Large intestine (tissue), 3 donors: ENCODE results near the gene CCND1. TPM values are rescaled to one million over a fixed set of nuclear protein-coding genes. Genes with fewer than 3 reads are reported as not detected.
A peak's percentile ranks its signal among the peaks of the same experiment; 100 is the strongest.
"Not testable (repeated sequence)": the region's sequence is repeated elsewhere in the genome, so short reads cannot be mapped to it uniquely, and the experiment has no call there.

Source experiments
- DNase-seq, 2 donors: peaks; one replicate each; pipeline versions ENCODE4 v3.0.0 to v3.0.0-alpha.2; 2013
- H3K27ac ChIP-seq: one replicate; pipeline ENCODE4 v1.5.1; 2013; ENCODE audit warnings: low read length
- H3K27me3 ChIP-seq: 2 replicates; pipeline ENCODE4 v1.6.1; 2013; ENCODE audit warnings: low read length; ENCODE audit not compliant: control insufficient read depth, insufficient read depth
- H3K36me3 ChIP-seq: 2 replicates; pipeline ENCODE4 v1.6.1; 2013; ENCODE audit warnings: low read length; ENCODE audit not compliant: control insufficient read depth, insufficient read depth
- H3K4me1 ChIP-seq: one replicate; pipeline ENCODE4 v1.6.1; 2013; ENCODE audit warnings: low read length; ENCODE audit not compliant: control insufficient read depth, insufficient read depth
- H3K4me3 ChIP-seq: one replicate; pipeline ENCODE4 v1.5.1; 2013; ENCODE audit warnings: low read length
- H3K9me3 ChIP-seq: one replicate; pipeline ENCODE4 v1.6.1; 2013; ENCODE audit warnings: mild to moderate bottlenecking, low read depth, low read length, moderate library complexity; ENCODE audit not compliant: control insufficient read depth
- WGBS: methylation state at CpG from one replicate; pipeline ENCODE4 v1.1.5; 2013; ENCODE audit warnings: low lambda C conversion rate; ENCODE audit not compliant: insufficient coverage; 5-methylcytosine and 5-hydroxymethylcytosine counted together
- polyA plus RNA-seq: library from polyadenylated mRNA; unstranded; fragments of 120-200 nt; gene quantifications from one replicate; pipeline ENCODE4 v1.2.1, GENCODE V29; 2013

The CCND1 gene
- polyA plus RNA-seq, 1 donor, result 74.0 TPM

- no peaks in the 10 kb centered on the region for H3K27me3 ChIP-seq
- H3K36me3 ChIP-seq, result no peaks in the 10 kb centered on the region
- DNase-seq, result no peak
- WGBS, result no CpG with 5 or more reads among the region's 6 CpGs
- H3K4me1 ChIP-seq, result no peaks in the 10 kb centered on the region
- no peak overlapping the region for H3K4me3 ChIP-seq
- no peaks in the 10 kb centered on the region for H3K9me3 ChIP-seq
- H3K27ac ChIP-seq, result no peak overlapping the region
Observed at GRCh38 chr11:69682221-69682620, 41.3 kb downstream of the CCND1 start.

- Histone ChIP-seq H3K4me1 (no peaks in the 10 kb centered on the region), H3K4me3 (no peak overlapping the region), H3K27ac (no peak overlapping the region), H3K27me3 (no peaks in the 10 kb centered on the region), H3K36me3 (no peaks in the 10 kb centered on the region), H3K9me3 (no peaks in the 10 kb centered on the region)
- WGBS, result no CpG with 5 or more reads among the region's 7 CpGs
- DNase-seq, result no peak
Observed at GRCh38 chr11:69682681-69683326, 41.8 kb downstream of the CCND1 start.

GRCh38 chr11:69683764-69684333, 42.9 kb downstream of the CCND1 start:
- no peaks in the 10 kb centered on the region for H3K4me1 ChIP-seq
- H3K9me3 ChIP-seq, result no peaks in the 10 kb centered on the region
- DNase-seq, result peak in 1 of 2 donors; percentile 27
- no peaks in the 10 kb centered on the region for H3K36me3 ChIP-seq
- no peak overlapping the region for H3K27ac ChIP-seq
- no CpG with 5 or more reads among the region's 9 CpGs for WGBS
- H3K4me3 ChIP-seq, result no peak overlapping the region
- H3K27me3 ChIP-seq, result no peaks in the 10 kb centered on the region

GRCh38 chr11:69684651-69685050, 43.7 kb downstream of the CCND1 start:
- Histone ChIP-seq H3K9me3 (no peaks in the 10 kb centered on the region), H3K4me3 (no peak overlapping the region), H3K36me3 (no peaks in the 10 kb centered on the region), H3K27ac (no peak overlapping the region), H3K4me1 (no peaks in the 10 kb centered on the region), H3K27me3 (no peaks in the 10 kb centered on the region)
- WGBS, result no CpG with 5 or more reads among the region's 11 CpGs
- no peak for DNase-seq

- H3K27ac ChIP-seq, result no peak overlapping the region
- H3K4me1 ChIP-seq, result no peaks in the 10 kb centered on the region
- no peaks in the 10 kb centered on the region for H3K36me3 ChIP-seq
- no peaks in the 10 kb centered on the region for H3K9me3 ChIP-seq
- WGBS, result 0% methylated on average over 1 of the region's 8 CpGs
- no peaks in the 10 kb centered on the region for H3K27me3 ChIP-seq
- H3K4me3 ChIP-seq, result no peak overlapping the region
- DNase-seq, result no peak
Observed at GRCh38 chr11:69685348-69685747, 44.4 kb downstream of the CCND1 start.

GRCh38 chr11:69686452-69686851, 45.5 kb downstream of the CCND1 start:
- Histone ChIP-seq H3K27ac (no peak overlapping the region), H3K4me1 (no peaks in the 10 kb centered on the region), H3K9me3 (no peaks in the 10 kb centered on the region), H3K36me3 (no peaks in the 10 kb centered on the region), H3K27me3 (no peaks in the 10 kb centered on the region), H3K4me3 (no peak overlapping the region)
- DNase-seq, result no peak
- WGBS, result no CpG with 5 or more reads among the region's 13 CpGs

- Histone ChIP-seq H3K9me3 (no peaks in the 10 kb centered on the region), H3K36me3 (no peaks in the 10 kb centered on the region), H3K27ac (no peak overlapping the region), H3K4me1 (no peaks in the 10 kb centered on the region), H3K27me3 (no peaks in the 10 kb centered on the region), H3K4me3 (no peak overlapping the region)
- no CpG with 5 or more reads among the region's 8 CpGs for WGBS
- no peak for DNase-seq
Observed at GRCh38 chr11:69686856-69687255, 45.9 kb downstream of the CCND1 start.

- not testable (repeated sequence) for H3K36me3 ChIP-seq, H3K27ac ChIP-seq, H3K27me3 ChIP-seq, H3K9me3 ChIP-seq, H3K4me1 ChIP-seq, H3K4me3 ChIP-seq
- DNase-seq, result peak in 1 of 2 donors; percentile 75
- WGBS, result 33% methylated on average over 1 of the region's 5 CpGs
Observed at GRCh38 chr11:69687969-69688771, 47.2 kb downstream of the CCND1 start.

GRCh38 chr11:69689484-69690319, 48.7 kb downstream of the CCND1 start:
- Histone ChIP-seq H3K27ac (no peak overlapping the region), H3K27me3 (no peaks in the 10 kb centered on the region), H3K4me3 (no peak overlapping the region), H3K4me1 (no peaks in the 10 kb centered on the region), H3K36me3 (no peaks in the 10 kb centered on the region), H3K9me3 (peaks cover 3% of the 10 kb centered on the region)
- 90% methylated on average over 3 of the region's 5 CpGs for WGBS
- no peak for DNase-seq

GRCh38 chr11:69691463-69691862, 50.5 kb downstream of the CCND1 start:
- Histone ChIP-seq H3K4me1 (no peaks in the 10 kb centered on the region), H3K9me3 (peaks cover 3% of the 10 kb centered on the region), H3K27ac (no peak overlapping the region), H3K27me3 (no peaks in the 10 kb centered on the region), H3K36me3 (no peaks in the 10 kb centered on the region), H3K4me3 (no peak overlapping the region)
- WGBS, result 100% methylated on average over 1 of the region's 2 CpGs
- no peak for DNase-seq
